Esophagus squamous epithelium (tissue), 4 donors: ENCODE results near the gene ACTL7A.

Source experiments
- POLR2A ChIP-seq, 4 donors: fragments of 450-650 bp; IDR thresholded peaks; one replicate each; pipeline ENCODE4 v1.6.1; 2017; ENCODE audit warnings: antibody characterized with exemption in 4 of 4, mild to moderate bottlenecking in 4 of 4, moderate library complexity in 3 of 4
- TF ChIP-seq, protein P1 (sequence below), 6 experiments: fragments of 450-650 bp in 4 of 6; fragments of 200-600 bp in 2 of 6; sonication (generic) in 2 of 6; IDR thresholded peaks; one replicate each; pipeline ENCODE4 v1.5.1; 2016 to 2019; ENCODE audit warnings: antibody characterized with exemption in 6 of 6, mild to moderate bottlenecking in 4 of 6, moderate library complexity in 4 of 6

- TF ChIP-seq, protein P1, sequence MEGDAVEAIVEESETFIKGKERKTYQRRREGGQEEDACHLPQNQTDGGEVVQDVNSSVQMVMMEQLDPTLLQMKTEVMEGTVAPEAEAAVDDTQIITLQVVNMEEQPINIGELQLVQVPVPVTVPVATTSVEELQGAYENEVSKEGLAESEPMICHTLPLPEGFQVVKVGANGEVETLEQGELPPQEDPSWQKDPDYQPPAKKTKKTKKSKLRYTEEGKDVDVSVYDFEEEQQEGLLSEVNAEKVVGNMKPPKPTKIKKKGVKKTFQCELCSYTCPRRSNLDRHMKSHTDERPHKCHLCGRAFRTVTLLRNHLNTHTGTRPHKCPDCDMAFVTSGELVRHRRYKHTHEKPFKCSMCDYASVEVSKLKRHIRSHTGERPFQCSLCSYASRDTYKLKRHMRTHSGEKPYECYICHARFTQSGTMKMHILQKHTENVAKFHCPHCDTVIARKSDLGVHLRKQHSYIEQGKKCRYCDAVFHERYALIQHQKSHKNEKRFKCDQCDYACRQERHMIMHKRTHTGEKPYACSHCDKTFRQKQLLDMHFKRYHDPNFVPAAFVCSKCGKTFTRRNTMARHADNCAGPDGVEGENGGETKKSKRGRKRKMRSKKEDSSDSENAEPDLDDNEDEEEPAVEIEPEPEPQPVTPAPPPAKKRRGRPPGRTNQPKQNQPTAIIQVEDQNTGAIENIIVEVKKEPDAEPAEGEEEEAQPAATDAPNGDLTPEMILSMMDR (IDR thresholded peaks at IDR 0.05), result no peak
- TF ChIP-seq POLR2A (IDR thresholded peaks at IDR 0.05), result no peak
These were observed 2.5 kb upstream of the ACTL7A start for GRCh38 chr9:108859459-108860114.
